Measurements from ENCODE around the gene RFX8.

RFX8 gene

GRCh38 chr2:101383016-101383541 lies 91.8 kb downstream of the RFX8 start:
- Histone ChIP-seq H3F3A (ENCODE audit: control insufficient read depth, insufficient read depth) (no peaks in the 10 kb centered on the region), H3K4me2 (ENCODE audit: low read length) (no peak overlapping the region), H3K4me1 (ENCODE audit: control insufficient read depth, low read length) (no peaks in the 10 kb centered on the region), H3K36me3 (ENCODE audit: control insufficient read depth, low read length) (no peaks in the 10 kb centered on the region), H3K9me2 (replicated peaks; ENCODE audit: control insufficient read depth, low read length) (no peaks in the 10 kb centered on the region), H3K9me3 (ENCODE audit: control insufficient read depth, insufficient read depth, low read length) (no peaks in the 10 kb centered on the region), H3K27me3 (ENCODE audit: control insufficient read depth, low read length) (0 out of 2 replicates have a peak, but pooled peaks cover 1% of the 10 kb centered on the region), H3K79me2 (ENCODE audit: control insufficient read depth, low read length) (no peaks in the 10 kb centered on the region), H3K27ac (ENCODE audit: low read depth, low read length) (no peak overlapping the region), H4K20me1 (ENCODE audit: control insufficient read depth, insufficient read depth, low read depth, low read length) (no peaks in the 10 kb centered on the region), H3K4me3 (ENCODE audit: low read length) (no peak overlapping the region)
- no peak for TF ChIP-seq CTCF (IDR thresholded peaks at IDR 0.05; ENCODE audit: low read depth, low read length, poor library complexity, severe bottlenecking)
- TF ChIP-seq EZH2phosphoT487 (IDR thresholded peaks at IDR 0.05; ENCODE audit: borderline replicate concordance, low read length), result no peak

- H3K9me3 ChIP-seq (ENCODE audit: control insufficient read depth, insufficient read depth, low read length), result no peaks in the 10 kb centered on the region
- H3K79me2 ChIP-seq (ENCODE audit: control insufficient read depth, low read length), result no peaks in the 10 kb centered on the region
- H3F3A ChIP-seq (ENCODE audit: control insufficient read depth, insufficient read depth), result no peaks in the 10 kb centered on the region
- H3K36me3 ChIP-seq (ENCODE audit: control insufficient read depth, low read length), result no peaks in the 10 kb centered on the region
- no peaks in the 10 kb centered on the region for H4K20me1 ChIP-seq (ENCODE audit: control insufficient read depth, insufficient read depth, low read depth, low read length)
- H3K27me3 ChIP-seq (ENCODE audit: control insufficient read depth, low read length), result no peaks in the 10 kb centered on the region
- no peak overlapping the region for H3K4me2 ChIP-seq (ENCODE audit: low read length)
- no peaks in the 10 kb centered on the region for H3K9me2 ChIP-seq (replicated peaks; ENCODE audit: control insufficient read depth, low read length)
- TF ChIP-seq EZH2phosphoT487 (IDR thresholded peaks at IDR 0.05; ENCODE audit: borderline replicate concordance, low read length), result no peak
- TF ChIP-seq CTCF (IDR thresholded peaks at IDR 0.05; ENCODE audit: low read depth, low read length, poor library complexity, severe bottlenecking), result no peak
- no peaks in the 10 kb centered on the region for H3K4me1 ChIP-seq (ENCODE audit: control insufficient read depth, low read length)
- H3K4me3 ChIP-seq (ENCODE audit: low read length), result no peak overlapping the region
- no peak overlapping the region for H3K27ac ChIP-seq (ENCODE audit: low read depth, low read length)
Observed at GRCh38 chr2:101382442-101382841, 92.5 kb downstream of the RFX8 start.

- no peaks in the 10 kb centered on the region for H4K20me1 ChIP-seq (ENCODE audit: control insufficient read depth, insufficient read depth, low read depth, low read length)
- H3K9me2 ChIP-seq (replicated peaks; ENCODE audit: control insufficient read depth, low read length), result no peaks in the 10 kb centered on the region
- TF ChIP-seq EZH2phosphoT487 (IDR thresholded peaks at IDR 0.05; ENCODE audit: borderline replicate concordance, low read length) (no peak), CTCF (IDR thresholded peaks at IDR 0.05; ENCODE audit: low read depth, low read length, poor library complexity, severe bottlenecking) (no peak)
- no peaks in the 10 kb centered on the region for H3K79me2 ChIP-seq (ENCODE audit: control insufficient read depth, low read length)
- no peak overlapping the region for H3K27ac ChIP-seq (ENCODE audit: low read depth, low read length)
- no peaks in the 10 kb centered on the region for H3K4me1 ChIP-seq (ENCODE audit: control insufficient read depth, low read length)
- no peaks in the 10 kb centered on the region for H3K9me3 ChIP-seq (ENCODE audit: control insufficient read depth, insufficient read depth, low read length)
- H3K36me3 ChIP-seq (ENCODE audit: control insufficient read depth, low read length), result no peaks in the 10 kb centered on the region
- H3K4me3 ChIP-seq (ENCODE audit: low read length), result no peak overlapping the region
- no peaks in the 10 kb centered on the region for H3F3A ChIP-seq (ENCODE audit: control insufficient read depth, insufficient read depth)
- no peaks in the 10 kb centered on the region for H3K27me3 ChIP-seq (ENCODE audit: control insufficient read depth, low read length)
- H3K4me2 ChIP-seq (ENCODE audit: low read length), result no peak overlapping the region
Observed at GRCh38 chr2:101380376-101380775, 94.5 kb downstream of the RFX8 start.

All from DOHH2 (cell line).